NT2/D1 (cell line): ENCODE measurements around the gene PLA2G4D.

ENCODE experiments used
- DNase-seq: peaks from one replicate; pipeline ENCODE4 v3.0.0-alpha.2; 2011; ENCODE audit warnings: low read depth, low spot score
- H3K27me3 ChIP-seq: 2 replicates; pipeline ENCODE4 v1.6.0; 2011; ENCODE audit warnings: mild to moderate bottlenecking; ENCODE audit not compliant: insufficient read length, insufficient read depth
- H3K36me3 ChIP-seq: 2 replicates; pipeline ENCODE4 v1.6.1; 2011; ENCODE audit warnings: mild to moderate bottlenecking, low read length, mixed read lengths; ENCODE audit not compliant: insufficient read depth, insufficient read length
- H3K4me1 ChIP-seq: 2 replicates; pipeline ENCODE4 v1.5.1; 2011; ENCODE audit not compliant: insufficient read depth, insufficient read length
- H3K4me3 ChIP-seq: 2 replicates; pipeline ENCODE4 v1.5.1; 2011; ENCODE audit warnings: low read depth; ENCODE audit not compliant: insufficient read length
- H3K9ac ChIP-seq: 2 replicates; pipeline ENCODE4 v1.6.0; 2011; ENCODE audit warnings: low read depth; ENCODE audit not compliant: insufficient read length
- H3K9me3 ChIP-seq: 2 replicates; pipeline ENCODE4 v1.5.1; 2011; ENCODE audit warnings: mild to moderate bottlenecking, low read length; ENCODE audit not compliant: insufficient read depth
- SUZ12 ChIP-seq: IDR thresholded peaks from 2 replicates; pipeline ENCODE4 v1.6.1; 2011; ENCODE audit not compliant: insufficient read length, insufficient read depth; ENCODE audit errors: extremely low read depth
- YY1 ChIP-seq: IDR thresholded peaks from 2 replicates; pipeline ENCODE4 v1.6.1; 2011; ENCODE audit not compliant: insufficient read length, insufficient read depth
- ZNF274 ChIP-seq: IDR thresholded peaks from 2 replicates; pipeline ENCODE4 v1.6.1; 2011; ENCODE audit warnings: mild to moderate bottlenecking, low read depth, low read length

Gene PLA2G4D

DNA sequence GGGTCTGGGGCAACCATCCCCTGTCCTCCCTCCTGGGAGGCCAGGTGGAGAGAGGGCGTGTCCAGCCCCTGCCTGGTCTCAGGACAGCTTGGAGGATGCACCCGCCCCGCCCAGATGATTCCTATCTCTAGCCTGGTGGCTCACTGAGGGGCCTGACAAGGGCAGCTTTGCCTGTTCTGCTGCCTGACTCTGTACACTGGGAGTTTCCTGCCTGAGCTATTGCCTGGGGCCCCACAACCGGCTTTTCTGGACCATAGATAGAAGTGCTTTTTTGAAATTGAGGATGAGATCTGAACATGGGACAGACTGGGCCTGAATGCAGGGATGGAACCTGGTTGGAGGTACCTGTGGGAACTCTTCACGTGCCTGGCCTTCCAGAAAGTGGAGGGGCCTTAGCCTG, 72.8 kb downstream of the PLA2G4D start:
- no peaks in the 10 kb centered on the region for H3K4me1 ChIP-seq
- H3K9ac ChIP-seq = no peak overlapping the region
- DNase-seq = no peak
- TF ChIP-seq YY1 (no peak), ZNF274 (no peak), SUZ12 (no peak)
- H3K27me3 ChIP-seq = no peaks in the 10 kb centered on the region
- H3K36me3 ChIP-seq = no peaks in the 10 kb centered on the region
- H3K9me3 ChIP-seq = peaks cover 34% of the 10 kb centered on the region; the same call in 1 of the 2 replicates
- no peak overlapping the region for H3K4me3 ChIP-seq

DNA sequence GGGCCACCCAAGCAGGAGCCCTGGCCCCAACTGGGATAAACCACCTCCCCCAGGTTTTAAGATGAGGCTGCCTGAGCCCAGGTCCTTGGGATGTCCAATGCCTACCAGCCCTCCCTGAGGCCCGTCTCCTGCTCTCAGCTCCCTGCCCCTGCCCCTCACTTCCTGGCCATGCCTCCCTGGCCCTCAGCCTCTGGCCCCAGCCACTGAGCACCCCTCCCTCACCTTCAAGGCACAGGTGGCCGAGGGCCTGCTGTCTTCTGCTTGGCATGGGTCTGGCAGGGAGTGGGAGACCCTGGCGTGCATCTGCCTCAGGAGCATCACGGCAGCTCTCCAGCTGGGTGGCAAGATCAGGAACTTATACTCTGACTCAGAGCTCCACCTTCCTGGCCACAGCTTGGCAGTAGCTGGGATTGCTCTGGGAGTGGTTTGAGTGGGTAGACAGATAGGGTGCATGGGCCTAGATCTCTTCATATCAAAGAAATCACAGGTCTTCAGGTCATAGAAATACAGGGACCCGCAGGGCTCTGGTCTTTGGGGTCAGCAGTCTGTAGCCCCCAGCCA, 73.6 kb downstream of the PLA2G4D start, which contains the start of gene PLA2G4E:
Gene PLA2G4E (minus strand): TSS at position 330 of the 561 bp plus-strand sequence. CDS start 12 bp downstream, at position 318.
- Histone ChIP-seq H3K4me1 (no peaks in the 10 kb centered on the region), H3K27me3 (no peaks in the 10 kb centered on the region), H3K36me3 (no peaks in the 10 kb centered on the region), H3K9me3 (peaks cover 33% of the 10 kb centered on the region; the same call in 1 of the 2 replicates), H3K4me3 (no peak within 1 kb of the TSS), H3K9ac (no peak within 1 kb of the TSS)
- TF ChIP-seq ZNF274 = no peak
- TF ChIP-seq YY1 = no peak
- TF ChIP-seq SUZ12 = no peak
- DNase-seq = no peak

DNA sequence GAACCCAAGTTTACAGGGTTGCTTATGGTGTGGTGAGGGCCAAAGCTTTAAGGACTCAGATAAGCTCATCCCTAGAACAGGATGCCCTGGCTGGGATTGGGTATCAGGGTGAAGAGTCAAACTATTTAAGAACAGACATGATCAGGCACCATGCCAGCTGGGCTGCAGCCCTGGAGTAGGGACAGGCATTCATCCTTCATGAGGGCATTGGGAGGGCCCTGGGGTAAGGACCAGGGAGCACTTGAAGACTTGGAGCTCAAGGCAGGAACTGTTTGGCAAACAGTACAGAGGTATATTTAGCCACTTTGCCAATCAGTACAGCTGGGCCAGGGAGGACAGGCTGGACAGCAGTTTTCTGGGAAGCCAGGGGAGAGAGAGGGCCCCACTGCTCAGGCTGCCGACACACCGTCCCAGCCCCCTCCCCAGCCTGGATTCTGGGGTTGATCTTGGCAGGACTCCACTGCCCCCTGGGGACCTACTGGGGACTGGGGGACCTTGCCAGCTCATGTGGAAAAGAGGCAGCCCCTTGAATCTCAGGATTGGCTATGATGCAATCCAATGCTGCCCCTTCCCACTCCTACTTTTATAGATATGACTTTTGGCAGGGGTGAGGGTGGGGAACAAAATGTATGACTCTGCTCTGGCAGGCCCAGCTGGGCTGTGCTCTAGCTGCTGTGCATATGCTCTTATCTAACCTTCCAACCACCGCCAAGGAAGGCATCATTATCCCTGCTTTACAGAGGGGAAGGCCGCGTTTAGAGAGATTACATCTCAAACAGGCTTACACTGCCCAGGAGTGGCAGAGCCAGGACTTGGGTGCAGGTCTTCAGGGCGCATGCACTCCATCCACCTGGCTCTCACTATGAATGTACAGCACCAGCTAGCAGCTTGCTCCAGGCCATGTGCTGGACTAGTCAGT, 75.8 kb downstream of the PLA2G4D start:
- no peaks in the 10 kb centered on the region for H3K4me1 ChIP-seq
- no peak overlapping the region for H3K9ac ChIP-seq
- no peak for TF ChIP-seq ZNF274
- TF ChIP-seq SUZ12 = no peak
- TF ChIP-seq YY1 = no peak
- H3K27me3 ChIP-seq = no peaks in the 10 kb centered on the region
- no peaks in the 10 kb centered on the region for H3K36me3 ChIP-seq
- peaks cover 13% of the 10 kb centered on the region; the same call in 1 of the 2 replicates for H3K9me3 ChIP-seq
- no peak for DNase-seq
- no peak overlapping the region for H3K4me3 ChIP-seq
